Activated CD4-positive, alpha-beta T cell treated with anti-CD3 and anti-CD28 coated beads for 36 hours (primary cell): Measurements from ENCODE around the gene GTSE1. TPM values are rescaled to one million over a fixed set of nuclear protein-coding genes. Genes with fewer than 3 reads are reported as not detected.
"Not testable (repeated sequence)": the region's sequence is repeated elsewhere in the genome, so short reads cannot be mapped to it uniquely, and the experiment has no call there.

Source experiments
- ATAC-seq: fragments of 200-7000 bp; cut with Tn5 transposase; one replicate; pipeline ENCODE4 v1.10.0; 2021; ENCODE audit warnings: mild to moderate bottlenecking, moderate library complexity
- CTCF ChIA-PET: fragments of 350-600 bp; sonication (Branson Sonifier 250); formaldehyde crosslinking; loops from one replicate; lab custom pipeline; 2021; ENCODE audit warnings: antibody characterized with exemption; lab: Charles Lee
- POLR2A ChIA-PET: fragments of 350-600 bp; sonication (Branson Sonifier 250); formaldehyde crosslinking; loops from one replicate; lab custom pipeline; 2021; ENCODE audit warnings: antibody characterized with exemption, inconsistent platforms; lab: Charles Lee
- DNase-seq: peaks from one replicate; pipeline ENCODE4 v3.0.0-alpha.2; 2020
- H3K27ac Mint-ChIP-seq: one replicate; pipeline ENCODE4 v1.8.0; 2021; ENCODE audit warnings: mixed read lengths
- H3K27me3 Mint-ChIP-seq: one replicate; pipeline ENCODE4 v1.8.0; 2021; ENCODE audit warnings: mixed read lengths
- H3K36me3 Mint-ChIP-seq: one replicate; pipeline ENCODE4 v1.8.0; 2021; ENCODE audit warnings: low read depth, mixed read lengths
- H3K4me1 Mint-ChIP-seq: one replicate; pipeline ENCODE4 v1.8.0; 2021; ENCODE audit warnings: mixed read lengths
- H3K4me3 Mint-ChIP-seq: one replicate; pipeline ENCODE4 v1.8.0; 2021; ENCODE audit warnings: mild to moderate bottlenecking, moderate library complexity, mixed read lengths
- H3K9me3 Mint-ChIP-seq: one replicate; pipeline ENCODE4 v1.8.0; 2021; ENCODE audit warnings: low read depth, mixed read lengths
- intact Hi-C, 2 experiments: fragments of 100-400 bp; cut with DNase I in 1 of 2; cut with micrococcal nuclease in 1 of 2; formaldehyde crosslinking; loops; one replicate each; pipeline versions ENCODE4 v1.14.2 to v1.15.1; 2022 to 2024; cut with DNase I, micrococcal nuclease
- total RNA-seq, 2 experiments: library from RNA; stranded (reverse); gene quantifications; one replicate each; pipeline ENCODE4 v1.2.3, GENCODE V29; 2021

The GTSE1 gene
- total RNA-seq, 2 experiments from 2014 or later: 39.9 to 42.4 TPM

GRCh38 chr22:46262449-46263215 lies 34.0 kb upstream of the GTSE1 start:
- CTCF ChIA-PET: no interaction called here

GRCh38 chr22:46263216-46263590 lies 33.5 kb upstream of the GTSE1 start, which contains the start of gene PKDREJ:
Gene PKDREJ (minus strand): TSS chr22:46263343. CDS start chr22:46263322, 21 bp downstream.
- no peak within 1 kb of the TSS for H3K27ac Mint-ChIP-seq
- ATAC-seq (no peak), DNase-seq (no peak)
- intact Hi-C loops: no loop called here
- POLR2A ChIA-PET: no interaction called here
- no peaks in the 10 kb centered on the region for H3K9me3 Mint-ChIP-seq
- H3K36me3 Mint-ChIP-seq: peaks cover 3% of the 10 kb centered on the region
- CTCF ChIA-PET: no interaction called here
- H3K4me3 Mint-ChIP-seq: no peak within 1 kb of the TSS
- H3K4me1 Mint-ChIP-seq: peaks cover 9% of the 10 kb centered on the region
- H3K27me3 Mint-ChIP-seq: peaks cover 64% of the 10 kb centered on the region

More at GRCh38 chr22:46262449-46263215, 34.0 kb upstream of the GTSE1 start:
- Mint-ChIP-seq H3K4me3 (no peak overlapping the region), H3K9me3 (no peaks in the 10 kb centered on the region), H3K4me1 (peaks cover 8% of the 10 kb centered on the region), H3K27ac (no peak overlapping the region), H3K27me3 (peaks cover 64% of the 10 kb centered on the region), H3K36me3 (peaks cover 3% of the 10 kb centered on the region)
- POLR2A ChIA-PET: no interaction called here
- DNase-seq (peak; percentile 72), ATAC-seq (peak; percentile 63)
- intact Hi-C loops: no loop called here

DNA sequence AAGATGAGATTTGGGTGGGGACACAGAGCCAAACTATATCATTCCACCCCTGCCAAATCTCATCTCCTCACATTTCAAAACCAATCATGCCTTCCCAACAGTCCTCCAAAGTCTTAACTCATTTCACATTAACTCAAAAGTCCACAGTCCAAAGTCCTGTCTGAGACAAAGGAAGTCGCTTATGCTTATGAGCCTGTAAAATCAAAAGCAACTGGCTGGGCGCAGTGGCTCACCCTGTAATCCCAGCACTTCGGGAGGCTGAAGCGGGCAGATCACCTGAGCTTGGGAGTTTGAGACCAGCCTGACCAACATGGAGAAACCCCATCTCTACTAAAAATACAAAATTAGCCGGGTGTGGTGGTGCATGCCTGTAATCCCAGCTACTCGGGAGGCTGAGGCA lies 32.1 kb upstream of the GTSE1 start:
- Mint-ChIP-seq H3K4me1 (peaks cover 12% of the 10 kb centered on the region), H3K27me3 (peaks cover 59% of the 10 kb centered on the region)
- DNase-seq, POLR2A ChIA-PET, ATAC-seq, H3K27ac Mint-ChIP-seq, H3K36me3 Mint-ChIP-seq, H3K4me3 Mint-ChIP-seq, H3K9me3 Mint-ChIP-seq, intact Hi-C loops, CTCF ChIA-PET: not testable (repeated sequence)

DNA sequence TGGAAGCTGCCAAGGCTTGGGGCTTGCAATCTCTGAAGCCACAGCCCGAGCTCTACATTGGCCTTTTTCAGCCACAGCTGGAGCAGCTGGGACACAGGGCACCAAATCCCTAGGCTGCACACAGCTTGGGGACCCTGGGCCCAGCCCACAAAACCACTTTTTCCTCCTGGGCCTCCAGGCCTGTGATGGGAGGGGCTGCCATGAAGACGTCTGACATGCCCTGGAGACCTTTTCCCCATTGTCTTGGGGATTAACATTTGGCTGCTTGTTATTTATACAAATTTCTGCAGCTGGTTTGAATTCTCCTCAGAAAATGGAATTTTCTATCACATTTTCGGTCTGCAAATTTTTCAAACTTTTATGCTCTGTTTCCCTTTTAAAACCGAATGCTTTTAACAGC lies 31.0 kb upstream of the GTSE1 start:
- H3K27ac Mint-ChIP-seq, DNase-seq, H3K4me3 Mint-ChIP-seq, H3K9me3 Mint-ChIP-seq, ATAC-seq, intact Hi-C loops, POLR2A ChIA-PET, H3K36me3 Mint-ChIP-seq, CTCF ChIA-PET: not testable (repeated sequence)
- H3K4me1 Mint-ChIP-seq: peaks cover 14% of the 10 kb centered on the region
- peaks cover 52% of the 10 kb centered on the region for H3K27me3 Mint-ChIP-seq

DNA sequence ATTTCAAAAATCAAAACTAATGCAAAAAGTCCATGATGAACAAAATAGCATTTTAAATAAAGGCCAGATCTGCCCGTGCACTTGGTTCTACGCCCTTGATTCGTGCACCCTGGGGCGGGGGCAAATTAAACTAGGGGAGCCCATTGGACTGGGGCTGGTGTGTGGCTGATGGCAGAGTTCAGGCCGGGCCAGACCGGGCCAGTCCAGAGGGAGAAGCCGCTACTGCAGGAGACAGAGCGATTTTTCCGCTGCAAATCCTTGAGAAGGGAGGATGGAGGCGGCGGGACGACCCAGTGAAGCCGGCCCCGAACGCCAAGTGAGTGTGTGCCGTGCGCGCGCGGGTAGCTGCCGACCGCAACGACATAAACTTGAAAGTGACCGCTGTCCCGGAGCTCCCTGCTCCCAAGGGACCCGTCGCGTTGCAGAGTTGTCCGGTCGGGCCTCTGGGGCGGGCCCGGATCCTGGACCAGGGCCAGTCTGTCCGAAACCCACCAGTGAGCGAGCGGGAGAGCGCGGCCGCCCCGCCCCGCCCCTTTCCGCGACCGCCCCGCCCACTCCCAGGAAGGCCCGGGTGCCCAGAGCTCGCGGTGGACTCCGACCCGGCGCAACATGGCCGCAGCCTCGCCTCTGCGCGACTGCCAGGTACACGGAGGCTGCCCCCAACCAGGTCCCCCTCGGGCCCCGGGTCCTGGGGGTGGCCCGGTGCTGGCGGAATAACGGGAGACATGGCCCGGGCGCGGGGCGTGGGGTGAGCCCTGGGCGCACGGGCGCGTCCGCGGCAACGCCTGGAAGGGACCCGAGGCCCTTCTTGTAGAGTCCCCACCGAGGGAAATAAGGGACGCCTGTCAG lies 29.0 kb upstream of the GTSE1 start, which contains the start of gene TTC38:
Gene TTC38 (plus strand): TSS at position 578 of the 849 bp plus-strand sequence. CDS start 32 bp downstream, at position 610.
- ChIA-PET CTCF (interaction anchor here (0.6 to 1.2 kb wide), 5 partner anchors 20 to 861 kb away, joined by 3 to 5 read pairs (median 3); no protein-coding TSS in a partner anchor), POLR2A (no interaction called here)
- DNase-seq (peak; percentile 61), ATAC-seq (peak; percentile 85)
- peaks cover 3% of the 10 kb centered on the region for H3K36me3 Mint-ChIP-seq
- H3K27ac Mint-ChIP-seq: no peak within 1 kb of the TSS
- H3K9me3 Mint-ChIP-seq: no peaks in the 10 kb centered on the region
- H3K27me3 Mint-ChIP-seq: peaks cover 33% of the 10 kb centered on the region
- intact Hi-C loops: loop anchor here in 1 of 2 experiments (1.0 kb wide), 3 partner anchors 17 to 117 kb away; partner anchors contain the start of genes CDPF1, GTSE1 and PPARA
- H3K4me3 Mint-ChIP-seq: peak within 1 kb of the TSS; percentile 80
- H3K4me1 Mint-ChIP-seq: peaks cover 11% of the 10 kb centered on the region

GRCh38 chr22:46269564-46269963 lies 27.1 kb upstream of the GTSE1 start:
- Mint-ChIP-seq H3K36me3 (peaks cover 3% of the 10 kb centered on the region), H3K27me3 (peaks cover 20% of the 10 kb centered on the region), H3K4me1 (peaks cover 11% of the 10 kb centered on the region), H3K4me3 (peak overlapping the region; percentile 15), H3K9me3 (no peaks in the 10 kb centered on the region), H3K27ac (peak overlapping the region; percentile 19)
- no peak for DNase-seq
- no peak for ATAC-seq
- intact Hi-C loops: no loop called here
- ChIA-PET CTCF (interaction anchor here (0.7 kb wide), 1 partner anchor 264 kb away, joined by 3 read pairs; no protein-coding TSS in a partner anchor), POLR2A (no interaction called here)

DNA sequence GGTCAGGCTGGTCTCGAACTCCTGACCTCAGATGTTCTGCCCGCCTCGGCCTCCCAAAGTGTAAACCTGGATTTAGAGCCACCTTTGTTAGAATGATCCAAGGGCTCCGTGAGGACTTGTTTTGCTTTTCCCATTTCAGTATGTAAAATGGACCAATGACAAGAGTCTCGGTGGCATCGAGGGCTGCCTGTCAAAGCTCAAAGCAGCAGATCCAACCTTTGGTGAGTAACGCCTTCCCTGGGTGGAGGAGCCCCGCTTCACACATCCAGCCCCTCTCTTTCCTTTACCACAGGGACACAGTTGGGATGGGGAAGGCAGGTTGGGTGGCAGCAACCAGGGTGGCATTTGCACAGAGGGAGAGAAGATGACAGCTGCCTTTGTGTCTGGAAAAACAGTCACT lies 24.5 kb upstream of the GTSE1 start:
- CTCF ChIA-PET: interaction anchor here (0.7 kb wide), 1 partner anchor 40 kb away, joined by 3 read pairs; no protein-coding TSS in a partner anchor
- H3K4me3 Mint-ChIP-seq: no peak overlapping the region
- intact Hi-C loops: no loop called here
- peaks cover 8% of the 10 kb centered on the region for H3K36me3 Mint-ChIP-seq
- DNase-seq: no peak
- POLR2A ChIA-PET: no interaction called here
- no peaks in the 10 kb centered on the region for H3K9me3 Mint-ChIP-seq
- no peak for ATAC-seq
- H3K27me3 Mint-ChIP-seq: peaks cover 3% of the 10 kb centered on the region
- H3K27ac Mint-ChIP-seq: no peak overlapping the region
- H3K4me1 Mint-ChIP-seq: peaks cover 10% of the 10 kb centered on the region

GRCh38 chr22:46272762-46273431 lies 23.8 kb upstream of the GTSE1 start:
- Mint-ChIP-seq H3K4me1 (peaks cover 6% of the 10 kb centered on the region), H3K27ac (no peak overlapping the region), H3K27me3 (no peaks in the 10 kb centered on the region), H3K4me3 (no peak overlapping the region), H3K36me3 (peaks cover 10% of the 10 kb centered on the region), H3K9me3 (no peaks in the 10 kb centered on the region)
- ChIA-PET CTCF (interaction anchor here (0.7 kb wide), 2 partner anchors 40 to 88 kb away, joined by 3 read pairs; no protein-coding TSS in a partner anchor), POLR2A (no interaction called here)
- intact Hi-C loops: no loop called here
- no peak for ATAC-seq
- DNase-seq: no peak

DNA sequence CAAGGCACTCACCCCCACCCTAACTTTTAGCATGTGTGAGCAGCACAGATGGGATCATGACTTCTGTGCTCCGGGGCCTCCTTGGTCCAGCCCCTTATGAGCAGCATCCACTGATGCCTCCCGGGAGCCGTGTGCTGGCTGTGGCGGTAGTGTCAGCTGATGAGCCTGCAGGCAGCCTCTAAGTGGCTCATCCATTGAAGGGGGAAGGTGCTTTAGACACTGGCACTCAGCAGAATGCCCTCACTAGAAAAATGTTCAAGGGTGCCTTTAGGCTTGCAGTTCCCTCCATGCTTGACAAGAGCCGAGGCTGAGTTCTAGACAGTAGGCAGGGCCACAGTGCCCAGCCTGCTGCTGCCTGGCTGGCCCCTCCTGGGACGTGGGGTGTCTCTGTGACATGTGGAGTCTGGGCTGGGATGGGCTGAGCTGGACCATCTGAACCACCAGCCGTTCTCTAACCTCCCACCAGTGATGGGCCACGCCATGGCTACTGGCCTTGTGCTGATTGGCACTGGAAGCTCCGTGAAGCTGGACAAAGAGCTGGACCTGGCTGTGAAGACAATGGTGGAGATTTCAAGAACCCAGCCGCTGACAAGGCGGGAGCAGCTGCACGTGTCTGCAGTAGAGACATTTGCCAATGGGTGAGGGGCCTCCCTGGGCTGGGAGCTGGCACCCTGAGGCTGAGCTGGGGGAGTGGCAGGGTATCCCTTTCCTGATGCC lies 23.1 kb upstream of the GTSE1 start:
- POLR2A ChIA-PET: no interaction called here
- intact Hi-C loops: no loop called here
- DNase-seq (no peak), ATAC-seq (no peak)
- CTCF ChIA-PET: interaction anchor here (0.7 kb wide), 1 partner anchor 89 kb away, joined by 3 read pairs; no protein-coding TSS in a partner anchor
- H3K4me1 Mint-ChIP-seq: peaks cover 3% of the 10 kb centered on the region
- no peaks in the 10 kb centered on the region for H3K9me3 Mint-ChIP-seq
- H3K36me3 Mint-ChIP-seq: peaks cover 10% of the 10 kb centered on the region
- no peaks in the 10 kb centered on the region for H3K27me3 Mint-ChIP-seq
- H3K4me3 Mint-ChIP-seq: no peak overlapping the region
- no peak overlapping the region for H3K27ac Mint-ChIP-seq

- Mint-ChIP-seq H3K27ac (no peak overlapping the region), H3K36me3 (peaks cover 10% of the 10 kb centered on the region), H3K4me3 (no peak overlapping the region), H3K4me1 (peaks cover 3% of the 10 kb centered on the region), H3K9me3 (no peaks in the 10 kb centered on the region), H3K27me3 (no peaks in the 10 kb centered on the region)
- CTCF ChIA-PET: no interaction called here
- DNase-seq (no peak), ATAC-seq (no peak)
- POLR2A ChIA-PET: no interaction called here
- intact Hi-C loops: no loop called here
These were observed 22.3 kb upstream of the GTSE1 start for GRCh38 chr22:46274381-46274780.
